Activated CD4-positive, alpha-beta T cell treated with anti-CD3 and anti-CD28 coated beads, Interleukin-2, Interleukin-6, amounts not matched to agents 100 ng/mL and 50 ng/mL, durations not matched to agents 16 hours and 8 hours (primary cell): Measurements from ENCODE around the gene RNASE13.

Experiments used
- DNase-seq: peaks from one replicate; pipeline ENCODE4 v3.0.0-alpha.2; 2020

The RNASE13 gene

DNA sequence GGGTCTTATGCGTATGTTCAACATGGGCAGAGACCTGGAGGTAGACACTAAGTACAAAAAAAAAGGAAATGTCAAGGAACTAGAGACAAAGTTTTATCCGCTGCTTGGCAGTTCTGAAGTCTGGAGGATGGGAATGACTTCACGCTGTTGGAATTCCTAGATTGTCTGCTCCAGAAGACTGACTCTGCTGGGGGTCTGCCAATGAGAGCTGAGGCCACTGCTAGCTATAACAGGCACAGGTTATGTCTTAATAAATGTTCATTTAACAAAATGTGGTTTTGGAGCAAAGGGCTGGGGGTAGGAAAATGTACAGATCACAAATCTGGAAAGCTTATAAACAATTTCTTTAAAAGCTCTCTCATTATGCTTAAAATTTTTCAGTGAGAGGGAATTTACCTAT, 28.9 kb upstream of the RNASE13 start:
- no peak for DNase-seq

DNA sequence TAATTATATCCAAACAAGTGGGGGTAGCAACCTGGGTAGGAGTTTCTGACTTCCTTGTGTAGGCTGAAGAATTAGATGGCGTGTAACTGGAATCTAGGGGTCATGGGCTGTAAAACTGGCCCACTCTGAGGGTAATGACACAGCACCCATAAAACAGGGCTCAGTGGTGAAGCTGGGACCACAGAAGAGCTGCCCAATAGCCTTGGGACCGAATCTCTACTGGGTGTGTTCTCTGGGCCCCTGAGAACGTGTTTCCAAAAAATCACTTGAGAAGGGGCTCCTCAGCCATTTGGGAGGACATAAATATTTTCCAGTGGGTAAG, 26.7 kb upstream of the RNASE13 start:
- no peak for DNase-seq

DNA sequence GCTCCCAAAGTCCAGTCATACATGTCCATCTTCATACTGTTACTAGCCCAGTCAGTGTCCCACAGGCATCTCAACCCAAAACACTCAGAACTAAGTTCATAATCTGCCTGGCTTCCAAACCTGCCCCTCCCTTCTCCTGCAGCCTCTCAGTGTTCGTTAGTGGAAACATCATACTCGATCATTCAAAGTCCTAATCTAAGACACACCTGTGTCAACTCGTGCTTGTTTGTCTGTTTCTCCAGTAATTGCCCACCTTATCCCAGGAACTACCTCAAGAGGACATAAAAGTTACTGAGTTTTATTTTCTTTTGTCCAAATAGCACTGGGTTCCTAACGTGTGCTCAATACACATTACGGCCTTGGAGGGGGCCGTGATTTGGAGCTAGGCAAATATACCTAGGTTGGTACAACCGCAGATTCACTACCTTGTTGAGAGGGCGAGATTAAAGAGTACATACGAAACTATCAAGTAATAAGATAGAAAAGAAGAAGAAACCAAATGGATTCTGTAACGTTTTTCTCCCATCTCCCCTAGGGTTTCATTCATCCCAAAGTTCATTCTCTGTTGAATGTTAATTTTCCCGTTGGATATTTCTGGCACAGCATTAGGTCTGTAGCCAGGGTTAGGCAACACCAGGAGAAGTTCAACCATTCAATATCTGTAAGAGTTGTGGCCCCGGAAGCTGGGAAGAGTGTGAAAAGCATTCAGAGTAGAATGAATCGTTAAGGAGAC, 26.2 kb upstream of the RNASE13 start:
- DNase-seq, result no peak

DNA sequence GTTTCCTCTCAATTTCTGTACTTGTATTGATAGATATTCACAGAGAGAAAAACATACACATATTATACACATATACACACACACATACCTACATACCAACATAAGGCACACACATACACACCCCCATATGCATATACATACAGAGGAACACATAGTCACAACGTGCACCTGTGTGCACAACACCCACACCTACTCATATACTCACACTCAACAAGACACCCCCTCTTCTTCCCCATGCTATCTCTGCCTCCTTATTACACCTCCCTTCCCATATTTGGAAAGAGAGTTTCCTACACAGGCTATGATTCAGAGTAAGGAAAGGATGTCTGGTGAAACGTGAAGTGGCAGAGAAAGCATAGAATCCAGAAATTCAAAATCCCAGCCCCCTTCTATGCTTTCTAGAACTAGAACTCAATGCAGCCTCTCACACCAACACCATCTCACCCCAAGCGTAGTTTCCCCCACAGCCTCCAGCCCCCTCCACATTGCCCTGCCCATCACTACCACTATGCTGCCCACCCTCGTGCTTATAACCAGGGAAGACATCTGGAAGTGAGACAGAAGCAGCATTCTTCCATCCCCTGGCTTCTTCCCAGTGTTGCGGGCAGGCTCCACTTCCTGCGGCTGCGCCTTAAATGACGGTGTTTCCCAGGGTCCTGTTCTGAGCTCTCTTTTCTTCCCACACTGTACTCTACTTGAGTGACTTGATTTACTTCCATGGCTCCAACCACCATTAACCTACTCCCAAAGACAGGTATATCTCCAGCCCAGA, 25.4 kb upstream of the RNASE13 start:
- DNase-seq, result no peak

DNA sequence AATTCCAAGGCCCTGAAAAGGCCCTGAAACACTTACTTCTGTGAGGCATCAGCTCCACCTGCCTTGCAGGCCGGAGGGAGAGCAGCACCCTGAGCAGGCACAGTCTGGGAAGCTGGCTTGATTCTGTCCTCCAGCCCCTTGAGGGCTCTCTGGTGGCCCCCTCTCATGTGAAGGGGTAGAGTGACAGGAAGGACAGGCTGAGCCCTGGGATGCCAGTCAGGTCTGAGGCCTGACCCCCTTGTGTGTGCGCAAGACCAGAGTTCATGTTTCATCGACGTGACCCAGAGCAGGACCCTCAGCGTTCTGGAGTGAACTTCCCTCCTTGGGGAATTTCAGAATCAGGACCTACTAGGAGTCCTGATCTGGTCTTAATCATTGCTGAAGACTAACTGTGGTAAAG, 24.3 kb upstream of the RNASE13 start:
- DNase-seq, result no peak

DNA sequence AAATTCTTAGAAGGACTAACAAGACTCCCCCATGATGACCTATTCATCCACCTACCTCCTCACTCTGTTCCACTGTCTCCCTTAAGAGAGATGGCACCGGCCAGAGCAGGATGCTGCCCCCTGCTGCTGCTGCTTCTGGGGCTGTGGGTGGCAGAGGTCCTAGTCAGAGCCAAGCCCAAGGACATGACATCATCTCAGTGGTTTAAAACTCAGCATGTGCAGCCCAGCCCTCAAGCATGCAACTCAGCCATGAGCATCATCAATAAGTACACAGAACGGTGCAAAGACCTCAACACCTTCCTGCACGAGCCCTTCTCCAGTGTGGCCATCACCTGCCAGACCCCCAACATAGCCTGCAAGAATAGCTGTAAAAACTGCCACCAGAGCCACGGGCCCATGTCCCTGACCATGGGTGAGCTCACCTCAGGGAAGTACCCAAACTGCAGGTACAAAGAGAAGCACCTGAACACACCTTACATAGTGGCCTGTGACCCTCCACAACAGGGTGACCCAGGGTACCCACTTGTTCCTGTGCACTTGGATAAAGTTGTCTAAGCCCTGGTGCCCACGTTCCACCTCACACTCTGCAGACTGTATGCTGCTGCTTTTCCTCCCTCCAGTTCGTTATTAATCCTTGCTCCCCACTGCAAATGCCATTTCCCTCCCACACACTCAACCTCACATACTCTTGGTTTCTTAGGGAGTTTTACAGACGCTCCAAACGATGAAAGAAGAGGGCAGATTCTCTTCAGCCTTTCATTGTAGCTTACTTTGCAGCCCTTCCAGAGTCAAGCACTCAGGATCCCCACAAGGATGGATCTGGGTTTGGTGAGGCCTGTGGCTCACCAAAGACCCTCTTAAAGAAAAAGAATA, 23.4 kb upstream of the RNASE13 start, which contains the start of gene RNASE8:
Gene RNASE8, plus strand, starts transcription at position 20 of the 873 bp plus-strand sequence. Its CDS starts 71 bp downstream, at position 91.
- no peak for DNase-seq

DNA sequence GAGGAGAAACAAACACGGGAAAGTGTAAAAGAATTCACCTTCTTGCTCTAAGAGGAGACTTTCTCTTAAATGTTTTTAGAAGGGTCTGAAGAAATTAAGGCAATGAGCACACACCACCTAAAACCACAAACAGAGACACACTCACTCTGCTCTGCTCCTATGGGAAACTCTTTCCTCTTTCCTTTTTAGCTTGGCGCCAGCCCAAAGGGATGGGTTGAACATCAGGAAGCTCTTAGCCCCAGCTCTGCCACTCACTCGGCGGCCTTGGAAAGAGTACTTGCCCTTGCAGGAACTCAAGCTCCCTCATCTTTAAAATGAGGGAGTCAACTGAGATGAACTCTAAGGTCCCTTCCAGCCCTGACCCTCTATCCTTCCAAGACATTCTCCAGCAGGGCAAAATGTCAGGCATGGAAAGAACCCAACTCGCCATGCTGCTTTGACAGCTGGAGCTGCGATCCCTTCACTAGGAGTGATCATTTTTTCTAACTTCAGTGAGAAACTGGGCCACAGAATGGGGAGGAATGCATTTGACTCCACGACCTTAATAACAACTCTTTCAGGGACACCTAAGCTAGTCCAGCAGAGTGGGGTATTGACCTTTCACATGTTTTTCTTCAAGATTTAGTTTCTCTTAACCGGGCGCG, 22.0 kb upstream of the RNASE13 start:
- no peak for DNase-seq

DNA sequence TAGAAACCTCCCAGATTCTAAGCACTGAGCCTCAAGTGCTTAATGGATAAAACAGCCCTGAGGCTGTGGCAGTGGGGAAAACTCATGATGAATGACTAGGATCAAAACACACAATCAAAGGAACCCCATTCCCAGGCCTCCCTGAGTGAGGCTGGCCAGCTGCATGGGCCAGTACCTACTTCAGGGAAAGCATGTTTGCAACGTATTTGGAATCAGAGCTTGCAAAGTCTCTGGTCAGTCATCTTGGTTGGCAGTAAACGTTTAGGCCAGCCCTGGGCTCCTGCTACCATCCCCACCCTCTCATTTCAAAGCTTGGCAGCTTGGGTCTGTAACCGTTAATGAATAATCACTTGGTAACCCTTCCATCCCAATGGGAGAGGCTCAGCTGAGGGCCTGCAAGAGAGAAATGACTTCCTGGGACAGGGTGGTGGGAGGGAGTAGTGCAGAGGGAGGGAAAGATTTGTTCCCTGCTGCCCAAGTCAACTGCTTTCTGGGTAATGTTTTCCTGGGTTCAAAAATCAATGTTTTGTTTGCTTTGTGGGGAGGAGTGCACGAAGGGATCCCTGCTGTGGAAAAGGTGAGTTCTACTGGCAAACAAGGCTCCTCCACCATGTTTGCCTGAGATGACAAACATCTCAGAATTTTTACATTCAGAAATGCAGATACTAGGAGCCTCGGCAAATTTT, 21.0 kb upstream of the RNASE13 start:
- no peak for DNase-seq

DNA sequence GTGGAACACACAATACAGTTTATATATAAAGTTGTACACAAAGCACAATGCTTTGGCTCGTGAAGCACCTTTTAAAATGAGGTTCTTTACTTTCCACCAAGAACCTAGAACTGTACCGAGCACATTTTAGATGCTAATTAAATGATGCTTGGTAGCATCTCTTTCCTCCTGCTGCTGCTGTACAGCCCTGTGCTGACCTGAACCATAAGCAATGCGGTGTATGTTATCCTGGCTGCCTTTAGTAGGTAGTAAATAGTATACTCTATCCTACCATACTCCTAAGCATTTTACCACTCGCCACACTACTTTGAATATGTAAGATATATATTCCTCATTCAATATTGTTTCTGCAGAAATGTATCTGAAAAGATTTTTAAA, 20.1 kb upstream of the RNASE13 start:
- DNase-seq, result no peak

DNA sequence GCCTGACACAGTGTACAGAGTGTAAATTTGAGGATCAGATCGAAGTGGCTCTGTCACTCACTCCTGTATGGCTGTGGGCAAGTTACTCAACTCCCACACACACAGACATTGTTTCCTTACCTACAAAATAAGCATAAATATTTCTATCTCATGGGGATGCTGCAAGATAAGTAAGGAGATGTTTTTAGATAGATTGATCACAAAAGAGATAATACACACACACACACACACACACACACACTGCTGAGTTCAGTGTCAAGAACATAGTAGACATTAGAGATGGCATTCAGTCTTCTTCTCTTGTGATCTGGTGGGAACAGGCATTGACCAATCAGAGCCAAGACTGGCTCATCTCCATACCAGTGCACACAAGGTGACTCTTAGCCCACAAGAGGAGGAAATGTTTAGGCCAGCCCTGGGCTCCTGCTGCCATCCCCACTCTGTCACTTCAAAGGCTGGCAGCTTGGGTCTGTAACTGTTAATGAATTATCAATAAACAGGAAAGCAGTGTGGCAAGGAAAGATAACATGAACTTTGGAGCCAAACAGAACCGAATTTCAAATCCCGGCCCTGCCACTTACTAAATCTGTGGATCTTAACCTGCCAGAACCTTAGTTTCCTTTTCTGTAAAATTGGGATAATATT, 19.6 kb upstream of the RNASE13 start:
- DNase-seq, result no peak

DNA sequence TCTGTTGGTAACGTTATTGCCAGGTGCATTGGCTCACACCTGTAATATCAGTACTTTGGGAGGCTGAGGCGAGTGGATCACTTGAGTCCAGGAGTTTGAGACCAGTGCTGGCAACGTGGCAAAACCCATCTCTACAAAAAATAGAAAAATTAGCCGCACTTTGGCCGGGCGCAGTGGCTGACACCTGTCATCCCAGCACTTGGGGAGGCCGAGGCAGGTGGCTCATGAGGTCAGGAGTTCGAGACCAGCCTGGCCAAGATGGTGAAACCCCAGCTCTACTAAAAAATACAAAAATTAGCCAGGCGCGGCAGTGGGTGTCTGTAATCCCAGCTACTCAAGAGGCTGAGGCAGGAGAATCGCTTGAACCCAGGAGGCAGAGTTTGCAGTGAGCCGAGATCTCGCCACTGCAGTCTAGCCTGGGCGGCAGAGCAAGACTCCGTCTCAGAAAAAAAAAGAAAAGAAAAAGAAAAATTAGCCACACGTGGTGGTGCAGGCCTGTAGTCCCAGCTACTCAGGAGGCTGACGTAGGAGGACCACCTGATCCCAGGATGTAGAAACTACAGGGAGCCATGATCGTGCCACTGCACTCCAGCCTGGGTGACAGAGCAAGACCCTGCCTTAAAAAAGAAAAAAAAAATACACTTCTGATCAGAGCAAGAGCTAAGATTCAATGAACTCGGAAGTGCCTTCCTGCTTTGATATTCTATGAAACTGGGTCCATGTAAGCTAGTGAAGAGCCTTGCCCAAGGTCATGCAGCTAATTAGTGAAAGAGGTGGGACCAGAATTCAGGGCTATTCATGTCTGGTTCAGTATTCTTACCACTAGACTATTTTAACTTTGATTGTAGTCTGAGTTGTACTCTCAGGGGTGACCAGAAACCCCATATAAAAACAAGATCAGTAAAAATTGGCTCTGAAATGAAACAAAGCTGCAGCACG, 18.8 kb upstream of the RNASE13 start:
- DNase-seq, result no peak

DNA sequence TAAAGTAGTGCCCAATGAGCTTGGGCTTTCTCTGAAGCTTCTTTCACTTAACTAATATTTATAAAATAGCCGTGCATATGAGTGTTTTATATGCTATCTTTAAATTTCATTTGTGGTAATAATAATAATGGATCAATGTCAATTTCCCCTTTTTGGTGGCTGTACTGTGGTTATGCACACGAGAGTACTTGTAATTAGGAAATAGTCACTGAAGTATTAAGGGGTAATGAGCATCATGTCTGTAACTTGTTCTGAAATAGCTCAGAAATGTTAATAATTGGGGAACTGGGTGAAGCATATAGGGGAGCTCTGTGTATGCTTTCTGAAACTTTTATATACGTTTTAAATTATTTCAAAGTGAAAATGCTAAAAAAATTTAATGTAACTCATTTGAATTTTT, 16.0 kb upstream of the RNASE13 start:
- DNase-seq, result no peak

DNA sequence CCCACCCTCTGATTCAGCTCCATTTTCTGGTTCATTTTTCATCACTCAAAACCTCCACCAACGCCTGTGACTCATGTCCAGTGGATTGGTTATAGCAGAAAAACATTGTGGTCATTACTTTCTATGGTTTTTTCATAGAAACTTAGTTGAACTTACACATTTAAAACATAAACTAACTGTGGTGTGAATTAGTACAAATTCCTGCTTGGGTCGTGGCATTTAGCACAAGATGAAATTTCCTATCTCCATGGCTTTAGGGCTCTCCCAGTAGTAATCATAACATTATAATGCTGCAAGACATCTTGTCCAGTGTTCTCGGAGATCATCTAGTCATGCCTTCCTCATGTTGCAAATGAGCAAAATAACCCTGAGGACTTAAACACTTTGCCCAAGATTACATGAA, 14.7 kb upstream of the RNASE13 start:
- no peak for DNase-seq

DNA sequence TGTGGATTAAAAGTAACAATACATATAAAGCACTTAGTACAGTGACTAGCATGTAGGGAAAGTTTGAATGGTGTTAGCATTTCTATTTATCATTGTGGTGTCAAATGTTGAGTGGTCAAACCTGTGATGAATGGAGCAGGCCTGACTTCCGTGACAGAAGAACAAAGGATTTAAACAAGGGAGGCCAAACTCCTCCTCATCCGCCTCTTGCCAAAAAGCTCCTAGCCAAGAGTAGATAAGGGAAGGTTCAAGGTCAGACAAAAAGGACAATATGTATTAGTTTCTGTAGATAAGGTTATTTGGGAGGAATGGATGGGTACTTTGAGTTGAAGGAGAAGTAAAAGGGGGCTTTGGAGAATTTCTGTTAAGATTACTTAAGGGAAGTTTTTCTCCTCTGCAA, 14.0 kb upstream of the RNASE13 start:
- DNase-seq, result no peak

DNA sequence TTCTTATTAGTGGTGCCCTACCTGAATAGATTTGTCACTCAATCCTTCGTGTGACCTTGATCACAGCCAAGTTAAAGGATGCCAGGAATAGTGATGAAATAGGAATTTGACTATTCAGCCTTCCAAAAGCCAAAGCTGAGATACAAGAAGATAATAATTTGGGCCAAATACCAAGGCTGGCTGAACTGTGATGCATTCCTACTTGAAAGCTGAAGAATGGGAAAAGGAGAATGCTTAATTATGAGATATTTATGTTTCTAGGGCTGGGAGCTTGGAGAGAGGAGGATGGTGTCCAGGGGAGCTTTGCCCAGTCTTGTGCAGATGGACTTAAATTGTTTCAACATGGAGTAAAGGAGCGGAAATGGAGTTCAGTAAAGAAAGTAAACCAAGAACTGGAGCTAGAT, 12.8 kb upstream of the RNASE13 start:
- no peak for DNase-seq

DNA sequence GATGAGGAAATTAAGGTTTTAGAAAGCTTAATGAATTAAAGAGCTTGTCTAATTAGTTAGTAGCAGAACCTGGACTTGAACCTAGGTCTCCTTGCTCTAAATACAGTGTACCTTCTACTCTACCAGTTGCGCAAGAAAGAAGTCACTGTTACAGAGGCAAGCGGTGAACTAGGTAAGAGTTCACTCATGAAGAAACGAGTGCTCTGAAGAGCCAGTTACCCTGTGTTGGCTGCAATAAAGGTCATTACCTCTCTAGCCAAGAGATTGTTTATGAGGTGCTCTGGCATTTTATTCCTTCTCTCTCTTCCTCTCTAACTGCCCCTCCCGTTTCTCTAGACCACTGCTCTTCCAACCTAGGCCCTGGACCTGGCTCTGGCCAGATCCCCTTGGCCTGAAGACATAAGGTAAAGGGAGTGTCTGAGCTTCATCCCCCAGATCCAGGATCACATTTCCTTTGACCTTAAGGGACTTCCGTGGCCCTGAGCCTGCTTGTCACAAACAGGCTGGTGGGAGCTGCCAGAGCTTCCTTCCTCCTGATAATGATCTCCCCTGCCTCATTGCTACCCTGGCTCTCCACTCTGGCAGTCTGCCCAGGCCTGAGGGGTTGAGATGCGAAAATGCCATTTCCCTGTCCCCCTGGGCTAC, 9.5 kb upstream of the RNASE13 start:
- DNase-seq, result no peak

DNA sequence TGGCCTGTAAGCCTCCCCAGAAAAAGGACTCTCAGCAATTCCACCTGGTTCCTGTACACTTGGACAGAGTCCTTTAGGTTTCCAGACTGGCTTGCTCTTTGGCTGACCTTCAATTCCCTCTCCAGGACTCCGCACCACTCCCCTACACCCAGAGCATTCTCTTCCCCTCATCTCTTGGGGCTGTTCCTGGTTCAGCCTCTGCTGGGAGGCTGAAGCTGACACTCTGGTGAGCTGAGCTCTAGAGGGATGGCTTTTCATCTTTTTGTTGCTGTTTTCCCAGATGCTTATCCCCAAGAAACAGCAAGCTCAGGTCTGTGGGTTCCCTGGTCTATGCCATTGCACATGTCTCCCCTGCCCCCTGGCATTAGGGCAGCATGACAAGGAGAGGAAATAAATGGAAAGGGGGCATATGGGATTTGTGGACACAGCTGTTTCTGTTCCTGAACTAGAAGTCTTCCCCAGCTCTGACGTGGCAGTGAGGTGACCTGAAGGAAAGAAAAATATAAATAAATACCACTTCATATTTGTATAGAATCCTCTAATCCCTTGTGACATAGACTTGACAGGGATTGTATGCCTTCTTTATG, 8.9 kb upstream of the RNASE13 start:
- no peak for DNase-seq

DNA sequence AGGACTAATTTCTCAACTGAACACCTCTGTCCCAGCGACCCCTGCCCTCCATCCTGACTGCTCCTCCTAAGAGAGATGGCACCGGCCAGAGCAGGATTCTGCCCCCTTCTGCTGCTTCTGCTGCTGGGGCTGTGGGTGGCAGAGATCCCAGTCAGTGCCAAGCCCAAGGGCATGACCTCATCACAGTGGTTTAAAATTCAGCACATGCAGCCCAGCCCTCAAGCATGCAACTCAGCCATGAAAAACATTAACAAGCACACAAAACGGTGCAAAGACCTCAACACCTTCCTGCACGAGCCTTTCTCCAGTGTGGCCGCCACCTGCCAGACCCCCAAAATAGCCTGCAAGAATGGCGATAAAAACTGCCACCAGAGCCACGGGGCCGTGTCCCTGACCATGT, 8.3 kb upstream of the RNASE13 start:
- no peak for DNase-seq

DNA sequence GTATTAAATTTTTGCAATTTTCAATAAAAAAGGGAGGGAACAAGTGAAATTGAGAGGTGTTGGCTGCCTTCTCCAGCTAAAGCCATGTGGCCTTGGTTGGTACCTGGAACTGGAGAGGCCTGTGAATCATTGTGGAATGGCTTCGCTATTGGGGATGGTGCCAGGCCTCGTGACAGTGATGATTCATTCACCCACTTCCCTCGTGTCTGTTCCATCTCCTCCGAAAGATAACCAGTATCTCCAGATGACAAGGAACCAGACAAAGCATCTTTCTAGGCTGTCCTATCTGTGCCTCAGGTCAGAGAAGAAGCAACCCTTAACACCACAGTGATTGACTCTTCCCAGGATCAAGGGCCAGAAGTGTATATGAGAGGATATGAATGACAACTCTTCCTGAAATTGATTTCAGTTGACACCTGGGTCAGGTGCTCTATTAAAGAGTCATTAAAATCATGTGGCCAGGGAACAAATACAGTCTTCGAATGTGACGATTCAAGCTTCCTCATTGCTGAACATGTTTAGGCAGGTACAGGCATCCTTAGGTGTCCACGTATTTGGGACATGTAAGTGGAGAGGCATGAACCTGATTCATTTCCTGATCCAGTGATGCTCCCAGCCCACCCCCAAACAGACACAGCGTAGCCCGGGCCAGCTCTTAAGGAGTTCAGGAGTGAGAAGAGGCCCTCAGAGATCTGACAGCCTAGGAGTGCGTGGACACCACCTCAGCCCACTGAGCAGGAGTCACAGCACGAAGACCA, 7.2 kb upstream of the RNASE13 start, which contains the start of gene RNASE7:
Gene RNASE7, plus strand, starts transcription at position 687 of the 758 bp plus-strand sequence. CDS start 631 bp downstream, outside the sequence.
- DNase-seq, result no peak
